DMS153 (cell line): ENCODE measurements around the gene TRABD2B.

ENCODE experiments used
- DNase-seq: peaks from one replicate; lab custom pipeline; 2025; lab: John Stamatoyannopoulos, UW

TRABD2B gene

DNA sequence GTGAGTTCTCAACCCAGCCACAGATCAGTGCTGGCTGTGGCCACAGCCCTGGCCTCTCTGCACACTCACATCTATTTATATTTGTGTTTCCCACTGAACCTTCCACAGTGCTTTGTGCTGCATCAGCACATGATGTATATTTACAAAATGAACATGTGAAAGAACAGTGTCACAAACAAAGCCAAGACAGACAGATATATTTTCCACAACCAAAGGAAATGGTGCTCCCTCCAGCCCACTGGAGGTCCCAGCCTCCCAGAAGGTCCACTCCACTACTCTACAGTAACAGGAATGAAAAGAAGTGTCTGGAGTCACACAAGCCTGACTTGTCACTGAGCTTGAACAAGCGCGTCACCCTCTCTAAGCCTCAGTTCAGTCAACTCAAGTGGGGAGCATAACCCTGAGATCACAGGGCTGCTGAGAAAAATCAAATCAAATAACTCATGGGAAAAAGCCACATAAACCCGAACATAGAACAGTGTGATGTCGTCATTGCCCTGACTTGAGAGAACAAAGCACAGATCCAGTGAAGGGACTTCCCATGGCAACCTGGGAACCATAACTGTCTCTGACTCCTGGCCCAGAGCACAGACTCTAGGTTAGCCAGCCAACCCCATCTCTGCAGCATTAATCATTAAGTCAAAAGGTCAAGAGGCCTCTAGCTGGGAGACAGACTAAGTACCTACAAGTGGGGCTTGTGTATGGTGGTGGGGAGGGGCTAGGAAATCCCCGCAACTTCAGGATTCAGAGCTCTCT lies 121.2 kb downstream of the TRABD2B start:
- DNase-seq, result peak; percentile 69

DNA sequence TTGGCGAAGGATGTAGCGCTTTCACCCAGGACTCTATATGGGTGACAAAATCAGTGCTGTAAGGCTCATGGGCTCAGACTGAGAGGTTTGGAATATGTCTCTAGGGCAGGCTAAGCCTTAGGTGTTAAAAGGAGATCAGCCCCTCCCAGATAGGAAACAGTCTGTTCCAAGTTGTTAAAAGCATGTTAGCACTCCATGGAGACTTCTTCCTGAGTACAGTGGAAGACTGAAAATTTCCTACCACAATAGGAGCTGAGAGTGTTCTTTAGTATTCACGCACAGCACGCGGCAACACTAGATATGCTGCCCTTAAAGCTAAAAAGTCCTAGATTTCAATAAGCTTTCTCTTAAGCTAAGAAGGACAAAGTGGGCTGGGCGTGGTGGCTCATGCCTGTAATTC lies 122.1 kb downstream of the TRABD2B start:
- no peak for DNase-seq

DNA sequence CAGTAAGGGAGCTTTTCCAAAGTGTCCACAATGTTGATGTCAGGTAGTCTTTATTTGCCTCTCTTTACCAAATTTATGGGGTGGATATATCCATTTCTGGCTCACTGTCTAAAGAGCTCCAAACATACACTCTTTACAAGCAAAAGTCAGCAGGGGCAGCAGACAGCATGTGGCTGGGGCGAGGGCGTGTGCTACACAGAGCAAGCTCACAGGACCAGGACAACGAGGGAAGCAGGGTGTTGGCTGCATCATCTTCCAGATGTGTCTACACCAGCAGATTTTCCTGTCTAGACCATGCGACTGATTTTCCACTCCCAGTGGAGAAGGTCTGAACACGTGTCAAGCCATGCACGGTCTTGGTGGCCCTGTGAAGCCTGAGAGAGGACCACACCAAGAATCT lies 123.8 kb downstream of the TRABD2B start:
- DNase-seq, result no peak

DNA sequence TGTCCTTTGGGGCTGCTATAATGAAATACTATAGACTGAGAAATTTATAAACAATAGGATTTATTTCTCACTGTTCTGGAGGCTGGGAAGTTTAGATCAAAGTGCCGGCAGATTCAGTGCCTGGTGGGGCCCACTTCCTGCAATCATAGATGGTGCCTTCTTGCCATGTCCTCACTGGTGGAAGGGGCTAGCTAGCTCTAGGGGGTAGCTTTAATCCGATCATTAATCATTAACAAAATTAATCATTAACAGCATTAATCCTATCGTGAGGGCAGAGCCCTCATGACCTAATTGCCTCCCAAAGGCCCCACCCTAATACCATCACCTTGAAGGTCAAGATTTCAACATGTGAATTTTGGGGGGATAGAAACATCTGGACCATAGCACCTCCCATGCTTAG lies 124.3 kb downstream of the TRABD2B start:
- DNase-seq, result no peak

DNA sequence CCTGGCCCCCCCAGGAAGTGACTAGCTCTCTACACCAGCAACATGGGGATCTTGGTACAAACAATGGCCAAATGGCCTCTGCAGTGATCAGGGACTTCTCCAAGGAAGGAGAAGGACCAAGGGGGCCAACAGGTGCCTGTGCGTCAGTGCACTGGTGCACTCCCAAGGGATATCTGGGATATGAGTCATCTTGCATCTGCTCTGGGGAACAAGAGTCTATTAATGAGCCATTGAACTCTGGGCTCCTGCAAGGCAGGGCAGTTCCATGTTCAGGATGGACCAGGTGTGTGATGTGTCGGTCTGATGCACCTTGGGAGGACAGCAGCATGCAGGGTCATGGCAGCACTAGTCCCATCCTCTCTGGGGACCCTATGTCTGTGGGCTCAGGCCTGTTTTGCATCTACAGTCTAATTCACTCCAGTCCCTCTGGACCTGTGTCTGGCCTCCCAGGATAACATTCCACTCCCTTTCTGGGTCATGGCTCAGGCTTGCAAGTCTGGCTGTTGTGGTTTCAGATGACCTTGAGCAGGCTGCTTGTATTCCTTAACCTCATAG lies 125.3 kb downstream of the TRABD2B start:
- peak; percentile 71 for DNase-seq

DNA sequence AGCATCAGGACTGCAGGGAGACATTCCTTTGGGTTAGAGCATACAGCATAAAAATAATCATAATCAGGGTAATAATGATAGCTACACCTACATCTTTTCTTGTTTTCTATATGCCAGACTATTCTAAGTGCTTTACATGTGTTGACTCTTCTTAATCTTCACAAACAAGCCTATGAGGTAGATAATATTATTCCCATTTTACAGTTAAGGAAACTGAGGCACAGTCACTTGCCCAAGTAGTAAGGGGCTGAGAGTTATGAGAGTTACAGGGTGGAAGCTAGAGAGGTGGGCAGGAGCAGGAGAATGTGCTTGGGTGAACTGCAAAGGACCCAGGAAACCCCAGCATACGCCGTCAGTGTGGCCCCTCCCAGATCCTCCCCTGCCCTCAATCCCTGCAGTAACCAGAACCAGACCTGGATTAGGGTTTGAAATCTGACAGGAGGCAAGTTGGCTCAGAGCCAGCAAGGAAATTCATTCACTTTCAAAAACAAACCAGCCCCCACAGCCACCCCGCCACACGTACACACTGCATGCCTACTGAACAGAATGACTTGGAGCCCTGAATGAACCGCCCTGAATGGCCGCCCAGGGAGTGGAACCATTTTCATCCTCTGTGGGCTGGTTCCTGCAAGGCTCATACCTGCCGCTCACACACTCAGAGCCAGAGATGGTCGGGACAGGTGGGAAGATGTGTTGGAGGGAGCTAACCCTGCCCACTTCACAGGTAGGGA lies 126.1 kb downstream of the TRABD2B start:
- peak; percentile 43 for DNase-seq

DNA sequence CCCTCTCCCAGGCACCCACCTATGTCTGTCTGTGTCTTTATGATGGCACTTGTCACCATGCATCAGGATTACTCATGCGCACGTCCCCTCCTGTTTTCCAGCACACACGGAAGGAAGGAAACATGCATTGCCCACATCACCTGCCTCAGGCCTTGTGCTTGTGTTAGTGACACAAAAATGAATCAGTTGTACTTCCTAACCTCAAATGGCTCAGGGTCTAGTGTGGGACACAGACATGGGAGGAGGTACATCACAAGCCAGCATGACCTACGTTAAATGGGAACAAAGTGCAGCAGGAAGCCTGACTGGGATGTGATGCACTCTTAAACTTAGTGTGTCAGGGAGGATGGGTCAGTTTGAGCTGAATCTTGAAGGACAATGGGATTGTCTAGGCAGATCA lies 126.7 kb downstream of the TRABD2B start:
- DNase-seq, result no peak

- no peak for DNase-seq
Measured at GRCh38 chr1:47868348-47868676, 128.9 kb downstream of the TRABD2B start.

DNA sequence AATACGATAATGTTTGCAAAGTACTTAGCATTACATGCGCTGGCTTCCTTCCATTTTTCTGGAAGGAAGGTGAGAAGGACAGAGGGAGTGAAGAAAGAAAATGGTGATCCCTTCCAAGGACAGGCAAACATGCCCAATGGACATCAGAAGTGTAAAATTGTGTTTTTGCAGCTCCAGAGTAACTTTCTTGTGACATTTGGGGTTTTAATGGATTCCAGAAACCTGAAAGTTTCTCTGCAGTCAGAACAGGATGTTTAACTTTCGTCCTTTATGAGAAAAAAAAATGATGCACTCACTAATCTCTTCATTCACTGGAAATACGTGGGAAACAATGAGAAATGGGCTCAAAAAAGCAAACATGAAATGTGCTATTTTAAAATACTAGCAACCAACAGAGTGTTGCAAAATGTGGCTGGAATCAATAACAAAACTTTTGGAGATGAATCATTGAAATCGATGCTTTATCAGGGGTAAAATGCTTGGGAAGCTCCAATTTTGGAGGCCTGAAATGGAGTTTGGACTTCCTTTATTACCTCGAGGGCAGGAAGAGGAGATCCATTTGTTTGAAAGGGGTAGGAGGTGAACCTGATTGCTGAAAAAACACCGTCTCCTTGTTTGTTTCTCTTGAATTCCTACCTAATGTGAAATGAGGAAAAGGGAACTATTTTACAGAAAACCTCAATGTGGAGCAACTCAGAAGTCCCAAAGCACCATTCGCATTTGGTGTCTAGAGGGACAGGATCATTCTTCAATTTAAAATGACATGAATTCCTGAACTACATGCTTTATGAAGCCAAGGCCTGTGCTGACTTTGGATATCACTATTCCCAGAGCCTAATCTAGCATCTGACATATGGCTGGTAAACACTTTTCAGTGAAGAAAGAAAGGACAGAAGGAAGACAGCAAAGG lies 129.5 kb downstream of the TRABD2B start:
- DNase-seq, result no peak

DNA sequence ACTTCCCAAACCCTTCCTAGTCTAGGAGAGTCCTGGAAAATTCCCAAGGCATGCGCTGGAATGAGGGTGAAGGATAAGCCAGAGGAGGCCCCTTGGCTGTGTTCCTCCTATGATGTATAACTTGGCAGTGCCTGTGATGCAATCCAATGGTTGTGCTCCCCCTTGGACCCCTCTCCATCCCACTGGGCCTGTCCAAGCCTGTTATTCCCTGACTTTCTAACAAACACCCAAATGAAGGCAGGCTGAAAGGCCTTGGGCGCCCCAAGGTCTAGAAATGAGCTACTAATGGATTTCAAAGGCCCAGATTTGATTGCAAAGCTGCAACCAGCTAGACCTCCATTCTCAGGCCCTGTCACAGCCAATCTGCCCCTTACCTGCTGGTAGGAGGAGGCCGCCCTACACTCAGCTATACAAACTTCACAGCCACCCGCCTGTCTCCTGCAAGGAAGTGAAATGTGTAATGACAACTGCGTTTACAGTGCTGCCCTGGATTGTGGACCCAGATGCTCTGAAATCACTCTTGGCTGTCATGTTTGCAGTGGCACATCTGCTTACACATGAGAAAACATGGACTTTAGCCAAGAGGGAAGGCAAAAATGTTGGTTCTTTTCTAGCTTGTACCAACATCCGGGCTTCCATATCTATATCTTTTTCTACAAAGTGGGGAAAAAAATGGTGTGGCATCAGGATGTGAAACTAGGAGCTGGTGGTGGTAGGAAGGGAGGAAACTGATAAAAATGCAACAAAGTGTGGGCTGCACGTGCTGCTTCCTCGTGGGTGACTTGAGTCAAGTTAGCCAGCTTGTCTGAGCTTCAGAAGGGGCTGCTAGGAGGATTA lies 130.4 kb downstream of the TRABD2B start:
- peak; percentile 19 for DNase-seq

DNA sequence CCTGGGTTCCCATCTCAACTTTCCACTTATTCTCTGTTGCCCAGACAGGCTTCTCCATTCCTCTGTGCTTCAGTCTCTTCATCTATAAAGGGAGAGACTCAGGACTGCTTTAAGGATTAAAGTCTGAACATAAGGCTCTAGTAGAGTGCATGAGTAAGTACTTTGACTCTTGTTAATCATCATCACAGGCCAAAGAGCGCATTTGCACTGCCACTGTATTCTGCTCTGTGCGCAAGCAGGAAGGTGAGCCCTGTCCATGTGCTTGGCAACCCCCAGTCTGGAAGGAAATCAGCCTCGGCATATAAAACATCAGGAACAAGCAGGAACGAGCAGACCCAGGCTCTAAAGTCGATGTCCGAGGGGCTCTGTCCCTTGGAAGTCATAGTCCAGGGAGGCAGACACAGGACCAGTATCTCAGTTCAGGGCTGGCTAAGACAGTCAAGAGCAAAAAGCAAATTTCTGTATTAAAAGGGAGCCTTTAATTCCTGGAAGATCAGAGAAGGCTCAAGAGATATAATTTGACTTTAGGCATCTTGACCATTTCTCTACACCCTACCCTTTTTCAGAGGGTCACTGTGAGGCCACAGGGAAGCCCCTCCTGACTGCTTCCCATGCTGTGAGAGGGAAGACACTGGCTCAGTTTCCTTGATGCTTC lies 131.2 kb downstream of the TRABD2B start:
- no peak for DNase-seq

DNA sequence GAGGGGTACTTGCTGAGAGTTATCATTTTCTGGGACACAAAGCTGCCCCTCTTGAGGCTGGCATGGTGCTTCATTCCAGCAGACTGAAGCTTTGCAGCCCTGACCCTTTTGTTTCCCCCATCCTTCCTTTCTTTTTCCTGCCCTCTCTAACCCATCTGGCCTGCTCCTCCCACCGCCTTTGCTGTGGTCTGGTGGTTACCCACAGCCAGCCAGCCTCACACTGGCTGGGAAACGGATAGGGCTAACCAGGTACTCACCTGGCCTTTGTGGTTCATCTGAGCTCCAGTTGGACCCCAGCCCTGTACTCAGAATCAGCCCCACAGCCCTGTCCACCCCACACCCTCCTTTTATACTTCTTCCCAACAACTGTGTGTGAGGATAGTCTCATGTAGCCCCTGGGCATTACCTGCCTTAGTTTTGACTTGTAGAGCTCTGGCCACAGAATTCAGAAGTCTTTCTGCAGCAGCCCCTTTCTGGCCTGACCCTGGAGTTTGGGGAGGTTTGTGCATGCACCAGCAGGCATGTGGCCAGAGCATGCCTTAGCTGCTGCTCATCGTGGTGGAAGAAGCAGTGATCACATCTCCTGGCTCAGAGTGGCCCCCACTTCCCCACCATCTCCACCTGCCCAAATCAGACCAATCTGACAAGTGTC lies 138.0 kb downstream of the TRABD2B start:
- no peak for DNase-seq

DNA sequence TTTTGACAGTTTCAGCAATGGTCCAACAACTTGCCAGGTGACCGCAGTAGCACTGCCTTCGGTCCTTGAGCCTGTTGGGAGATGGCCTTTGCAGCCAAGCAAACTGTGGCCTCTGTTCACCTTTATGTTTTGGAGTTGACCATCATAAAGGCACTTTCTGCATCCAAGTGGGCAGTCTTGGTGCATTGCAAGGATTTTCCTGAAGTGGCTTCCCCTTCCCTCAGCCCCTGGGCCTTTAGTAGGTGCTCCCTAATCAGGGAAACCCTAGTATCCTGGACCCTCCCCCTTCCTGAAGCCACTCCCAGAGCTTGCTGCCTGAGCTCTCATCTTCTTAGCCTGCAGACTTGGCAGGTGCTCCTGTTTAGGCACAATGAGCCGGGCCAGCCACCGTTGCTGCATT lies 140.2 kb downstream of the TRABD2B start:
- DNase-seq, result no peak

GRCh38 chr1:47855230-47855629 lies 142.0 kb downstream of the TRABD2B start:
- DNase-seq, result no peak

DNA sequence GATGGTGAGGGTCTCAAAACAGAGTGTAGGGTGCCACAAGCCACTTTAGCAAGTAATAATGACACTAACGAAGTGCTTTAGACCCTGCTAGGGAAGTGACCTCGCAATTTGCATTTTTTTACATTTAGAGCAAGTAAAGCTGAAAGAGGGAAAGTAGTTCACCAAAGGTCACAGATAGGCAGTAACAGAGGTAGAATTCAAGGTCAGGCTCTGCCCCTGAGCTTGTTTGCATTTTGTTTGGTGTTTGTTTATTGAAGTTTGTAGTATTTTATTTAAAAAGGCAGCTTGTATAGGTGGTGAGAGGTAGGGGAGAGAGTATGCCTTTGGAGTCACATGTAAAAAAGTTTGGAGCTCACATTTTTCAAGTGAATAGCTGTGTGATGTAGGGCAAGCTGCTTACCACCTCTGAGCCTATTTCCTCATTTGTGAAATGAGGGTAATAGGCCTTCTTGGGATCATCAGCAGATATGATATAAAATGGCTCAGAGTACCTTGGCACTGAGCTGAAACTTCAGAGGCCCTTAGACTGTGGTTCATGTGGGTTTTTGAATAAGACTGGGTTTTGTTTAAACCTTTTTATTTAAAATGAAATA lies 142.5 kb downstream of the TRABD2B start:
- no peak for DNase-seq

DNA sequence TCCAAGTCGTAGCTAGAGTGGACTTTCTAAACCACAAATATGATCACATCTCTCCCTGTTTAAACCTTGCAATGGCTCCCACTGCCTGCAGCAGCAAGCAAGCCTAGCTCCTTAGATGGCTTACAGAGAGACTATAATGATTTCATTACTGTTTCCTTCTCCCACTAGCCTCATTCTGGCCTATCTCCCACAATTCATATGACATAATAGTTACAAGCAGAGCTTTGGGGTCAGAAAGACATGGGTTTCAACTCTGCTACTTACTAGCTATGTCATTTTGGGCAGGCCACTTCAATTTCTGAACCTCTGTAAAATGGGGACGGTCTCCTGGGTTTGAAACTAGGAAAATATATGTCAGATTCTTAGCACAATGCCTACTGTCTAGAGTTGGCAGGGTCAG lies 143.3 kb downstream of the TRABD2B start:
- DNase-seq, result no peak

DNA sequence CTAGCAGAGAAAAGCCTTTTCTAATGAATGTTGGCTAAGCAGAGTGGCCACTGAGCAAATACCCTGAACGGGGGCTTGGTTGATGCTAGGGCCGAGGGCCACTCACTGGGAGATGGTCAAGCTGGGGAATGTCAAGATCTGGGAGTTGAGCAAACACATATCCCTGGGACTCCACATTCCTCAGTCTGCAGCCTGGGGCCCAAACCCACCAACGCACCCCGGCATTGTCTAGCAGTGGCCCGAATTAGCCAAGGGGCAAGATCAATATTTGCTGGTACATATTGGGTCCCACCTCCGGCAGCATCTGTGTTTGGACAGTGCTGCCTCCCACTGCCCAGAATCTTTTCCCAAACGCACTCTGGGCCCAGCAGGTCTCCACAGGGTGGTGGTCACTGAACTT lies 144.1 kb downstream of the TRABD2B start:
- no peak for DNase-seq

GRCh38 chr1:47852006-47852718 lies 145.0 kb downstream of the TRABD2B start:
- no peak for DNase-seq

- DNase-seq, result no peak
Measured at GRCh38 chr1:47850451-47850850, 146.7 kb downstream of the TRABD2B start.
